Adrenal gland (tissue), 5 donors: ENCODE data around the gene EFCAB11.

ENCODE experiments used
- POLR2A ChIP-seq, 2 donors: fragments of 450-650 bp; IDR thresholded peaks; one replicate each; pipeline ENCODE4 v1.6.1; 2017; ENCODE audit warnings: antibody characterized with exemption in 2 of 2, mild to moderate bottlenecking in 2 of 2, moderate library complexity in 1 of 2
- TF ChIP-seq, protein P1 (sequence below), 6 experiments: fragments of 450-650 bp in 4 of 6; fragments of 200-600 bp in 2 of 6; sonication (generic) in 1 of 6; IDR thresholded peaks; 1 replicate in 5 of 6; 2 replicates in 1 of 6; pipeline versions ENCODE4 v1.5.1 to v1.8.0; 2016 to 2021; ENCODE audit warnings: antibody characterized with exemption in 6 of 6, mild to moderate bottlenecking in 2 of 6, moderate library complexity in 1 of 6
- donor health status: DM: no; HTN: no; CAD: no.

DNA sequence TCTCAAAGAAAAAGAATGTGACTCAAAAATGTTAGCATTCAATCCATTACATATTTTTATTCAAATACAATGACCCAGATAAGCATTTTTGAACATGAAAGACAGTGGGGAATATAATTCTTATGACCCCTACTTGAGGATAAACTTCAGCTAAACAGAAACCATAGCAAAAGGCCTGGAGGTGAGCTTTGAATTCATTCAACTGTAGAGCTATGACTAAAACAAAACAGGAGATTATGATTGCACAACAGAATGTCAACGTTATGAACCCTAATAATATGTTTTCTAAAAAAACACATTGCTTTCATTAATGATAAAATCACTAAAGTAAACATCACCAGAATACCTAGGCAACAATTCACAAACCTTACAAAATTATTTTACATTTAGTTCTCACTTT is 27.8 kb downstream of the EFCAB11 start:
- TF ChIP-seq POLR2A (IDR thresholded peaks at IDR 0.05): no peak
- TF ChIP-seq, protein P1, sequence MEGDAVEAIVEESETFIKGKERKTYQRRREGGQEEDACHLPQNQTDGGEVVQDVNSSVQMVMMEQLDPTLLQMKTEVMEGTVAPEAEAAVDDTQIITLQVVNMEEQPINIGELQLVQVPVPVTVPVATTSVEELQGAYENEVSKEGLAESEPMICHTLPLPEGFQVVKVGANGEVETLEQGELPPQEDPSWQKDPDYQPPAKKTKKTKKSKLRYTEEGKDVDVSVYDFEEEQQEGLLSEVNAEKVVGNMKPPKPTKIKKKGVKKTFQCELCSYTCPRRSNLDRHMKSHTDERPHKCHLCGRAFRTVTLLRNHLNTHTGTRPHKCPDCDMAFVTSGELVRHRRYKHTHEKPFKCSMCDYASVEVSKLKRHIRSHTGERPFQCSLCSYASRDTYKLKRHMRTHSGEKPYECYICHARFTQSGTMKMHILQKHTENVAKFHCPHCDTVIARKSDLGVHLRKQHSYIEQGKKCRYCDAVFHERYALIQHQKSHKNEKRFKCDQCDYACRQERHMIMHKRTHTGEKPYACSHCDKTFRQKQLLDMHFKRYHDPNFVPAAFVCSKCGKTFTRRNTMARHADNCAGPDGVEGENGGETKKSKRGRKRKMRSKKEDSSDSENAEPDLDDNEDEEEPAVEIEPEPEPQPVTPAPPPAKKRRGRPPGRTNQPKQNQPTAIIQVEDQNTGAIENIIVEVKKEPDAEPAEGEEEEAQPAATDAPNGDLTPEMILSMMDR (IDR thresholded peaks at IDR 0.05): no peak
